Measurements from ENCODE around the gene DUSP16. TPM values are rescaled to one million over a fixed set of nuclear protein-coding genes. Genes with fewer than 3 reads are reported as not detected.

The DUSP16 gene
- total RNA-seq, 1 experiment from 2014 or later, result 51.9 TPM

DNA sequence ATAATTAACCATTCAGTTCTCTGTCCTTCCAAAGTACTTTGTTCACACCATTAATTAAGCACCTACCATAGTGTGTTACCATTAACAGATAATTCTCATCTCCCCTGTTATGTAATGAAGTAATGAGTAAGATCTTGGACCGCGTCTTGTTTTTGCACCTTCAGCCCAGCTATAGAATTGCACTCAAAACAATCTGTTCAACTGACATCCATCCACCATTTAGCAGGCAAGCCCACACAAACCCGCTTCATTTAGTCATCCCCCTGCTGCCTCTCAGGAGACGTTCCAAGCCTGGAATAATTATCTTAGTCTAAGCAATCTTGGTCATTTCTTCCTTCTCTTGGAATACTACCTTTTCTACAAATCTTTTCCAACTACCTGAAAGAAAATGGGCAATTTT, 74.4 kb downstream of the DUSP16 start (continued):
- TF ChIP-seq NFE2L1 (CRISPR knock-in tag; IDR thresholded peaks at IDR 0.05), result no peak

DNA sequence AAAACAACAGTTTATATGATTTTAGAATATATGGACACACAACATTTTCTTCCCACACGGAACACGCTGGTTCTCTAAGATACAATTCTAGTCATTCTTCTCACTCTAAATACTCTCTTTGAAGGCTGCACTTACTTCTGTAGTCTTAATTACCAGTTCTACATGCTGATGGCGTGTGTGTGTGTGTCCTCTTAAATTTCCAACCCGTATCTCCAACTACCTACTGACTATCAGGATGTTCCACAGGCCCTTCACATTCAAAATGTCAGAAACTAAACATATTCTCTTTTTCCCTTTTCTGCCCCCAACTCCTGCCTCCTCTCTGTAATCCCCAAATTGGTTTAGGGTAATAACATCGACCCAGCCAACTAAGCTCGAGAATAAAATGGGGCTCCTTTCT, 75.2 kb downstream of the DUSP16 start:
- no peak for TF ChIP-seq ETV6 (CRISPR knock-in tag; IDR thresholded peaks at IDR 0.05)
- no peak for TF ChIP-seq TP53 (CRISPR knock-in tag; IDR thresholded peaks at IDR 0.05)
- no peak for TF ChIP-seq ZNF317 (CRISPR knock-in tag; IDR thresholded peaks at IDR 0.05; ENCODE audit: borderline replicate concordance, low read depth)
- TF ChIP-seq, protein P1, sequence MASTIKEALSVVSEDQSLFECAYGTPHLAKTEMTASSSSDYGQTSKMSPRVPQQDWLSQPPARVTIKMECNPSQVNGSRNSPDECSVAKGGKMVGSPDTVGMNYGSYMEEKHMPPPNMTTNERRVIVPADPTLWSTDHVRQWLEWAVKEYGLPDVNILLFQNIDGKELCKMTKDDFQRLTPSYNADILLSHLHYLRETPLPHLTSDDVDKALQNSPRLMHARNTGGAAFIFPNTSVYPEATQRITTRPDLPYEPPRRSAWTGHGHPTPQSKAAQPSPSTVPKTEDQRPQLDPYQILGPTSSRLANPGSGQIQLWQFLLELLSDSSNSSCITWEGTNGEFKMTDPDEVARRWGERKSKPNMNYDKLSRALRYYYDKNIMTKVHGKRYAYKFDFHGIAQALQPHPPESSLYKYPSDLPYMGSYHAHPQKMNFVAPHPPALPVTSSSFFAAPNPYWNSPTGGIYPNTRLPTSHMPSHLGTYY (CRISPR knock-in tag; IDR thresholded peaks at IDR 0.05), result no peak
- TF ChIP-seq SOX15 (CRISPR knock-in tag; IDR thresholded peaks at IDR 0.05), result no peak
- TF ChIP-seq, protein P2, sequence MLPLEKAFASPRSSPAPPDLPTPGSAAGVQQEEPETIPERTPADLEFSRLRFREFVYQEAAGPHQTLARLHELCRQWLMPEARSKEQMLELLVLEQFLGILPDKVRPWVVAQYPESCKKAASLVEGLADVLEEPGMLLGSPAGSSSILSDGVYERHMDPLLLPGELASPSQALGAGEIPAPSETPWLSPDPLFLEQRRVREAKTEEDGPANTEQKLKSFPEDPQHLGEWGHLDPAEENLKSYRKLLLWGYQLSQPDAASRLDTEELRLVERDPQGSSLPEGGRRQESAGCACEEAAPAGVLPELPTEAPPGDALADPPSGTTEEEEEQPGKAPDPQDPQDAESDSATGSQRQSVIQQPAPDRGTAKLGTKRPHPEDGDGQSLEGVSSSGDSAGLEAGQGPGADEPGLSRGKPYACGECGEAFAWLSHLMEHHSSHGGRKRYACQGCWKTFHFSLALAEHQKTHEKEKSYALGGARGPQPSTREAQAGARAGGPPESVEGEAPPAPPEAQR (CRISPR knock-in tag; IDR thresholded peaks at IDR 0.05), result no peak
- Mint-ChIP-seq H3K4me3 (no peak overlapping the region), H3K9me3 (no peaks in the 10 kb centered on the region), H3K27me3 (ENCODE audit: low read depth) (no peaks in the 10 kb centered on the region), H3K36me3 (peaks cover 21% of the 10 kb centered on the region), H3K27ac (no peak overlapping the region), H3K4me1 (peaks cover 2% of the 10 kb centered on the region; the same call in 1 of the 2 replicates)
- ChIA-PET CTCF (no interaction called here), POLR2A (interaction anchor here (0.6 kb wide), 1 partner anchor 520 kb away, joined by 4 read pairs; no protein-coding TSS in a partner anchor)
- ATAC-seq (no peak), DNase-seq (ENCODE audit: low spot score) (no peak)

DNA sequence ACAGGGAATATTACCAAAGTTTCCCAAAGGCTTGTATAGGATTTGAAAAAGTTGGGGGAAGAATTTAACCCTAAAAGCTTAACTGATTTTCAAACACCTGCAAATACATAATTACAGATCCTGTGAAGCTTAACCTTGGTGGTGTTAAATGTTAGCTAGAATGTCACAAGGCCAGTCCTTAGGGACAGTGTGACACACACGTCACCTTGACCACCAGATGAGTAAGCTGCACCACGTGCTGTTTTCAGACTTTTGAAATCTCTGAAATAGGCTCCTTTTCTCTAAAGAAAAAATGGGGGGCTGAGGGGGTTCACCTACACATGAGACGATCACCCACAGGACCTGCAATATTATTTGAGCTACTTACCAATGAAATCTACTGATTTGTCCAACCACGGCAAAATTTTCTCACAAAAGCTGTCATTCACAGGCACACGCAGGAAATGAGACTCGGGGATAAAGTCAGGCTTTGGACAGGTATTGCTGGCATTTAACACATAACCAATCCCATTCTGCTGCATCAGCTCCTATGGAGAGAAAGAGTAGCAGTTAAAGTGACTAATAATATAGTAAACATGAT, 75.9 kb downstream of the DUSP16 start:
- POLR2A ChIA-PET, result no interaction called here
- H3K27ac Mint-ChIP-seq, result no peak overlapping the region
- ATAC-seq, result no peak
- no peak overlapping the region for H3K4me3 Mint-ChIP-seq
- no peak for DNase-seq (ENCODE audit: low spot score)
- TF ChIP-seq ZNF416 (CRISPR knock-in tag; IDR thresholded peaks at IDR 0.05), result no peak
- TF ChIP-seq ZNF423 (CRISPR knock-in tag; IDR thresholded peaks at IDR 0.05), result no peak
- no peak for TF ChIP-seq CREM (CRISPR knock-in tag; IDR thresholded peaks at IDR 0.05)
- peak; percentile 40; the same call in 1 of the 2 replicates for TF ChIP-seq GABPB1 (CRISPR knock-in tag; IDR thresholded peaks at IDR 0.05)
- H3K4me1 Mint-ChIP-seq, result peaks cover 2% of the 10 kb centered on the region; the same call in 1 of the 2 replicates
- H3K9me3 Mint-ChIP-seq, result no peaks in the 10 kb centered on the region
- peaks cover 21% of the 10 kb centered on the region for H3K36me3 Mint-ChIP-seq
- no peaks in the 10 kb centered on the region for H3K27me3 Mint-ChIP-seq (ENCODE audit: low read depth)
- CTCF ChIA-PET, result no interaction called here

DNA sequence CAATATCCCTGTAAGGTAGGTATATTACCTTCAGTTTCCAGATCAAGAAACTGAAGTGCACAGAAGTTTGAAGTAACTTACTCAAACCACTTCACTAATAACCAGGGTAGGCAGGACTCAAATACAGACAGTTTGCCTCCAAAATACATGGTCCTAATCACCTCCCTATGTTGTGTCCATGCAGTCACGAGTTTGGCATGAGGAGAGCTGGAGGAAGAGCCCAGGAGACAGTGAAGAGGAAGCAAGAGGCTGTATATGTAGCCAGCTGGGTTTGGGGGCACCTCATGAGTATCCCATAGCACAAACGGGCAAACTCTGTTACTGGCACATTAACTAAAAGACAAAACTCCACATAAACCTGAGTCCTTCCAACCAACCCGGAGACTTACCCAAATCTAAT, 79.2 kb downstream of the DUSP16 start:
- POLR2A ChIA-PET, result no interaction called here
- DNase-seq (ENCODE audit: low spot score) (no peak), ATAC-seq (no peak)
- Mint-ChIP-seq H3K36me3 (peaks cover 38% of the 10 kb centered on the region), H3K4me1 (peaks cover 14% of the 10 kb centered on the region), H3K27ac (no peak overlapping the region), H3K4me3 (no peak overlapping the region), H3K27me3 (ENCODE audit: low read depth) (no peaks in the 10 kb centered on the region), H3K9me3 (no peaks in the 10 kb centered on the region)
- TF ChIP-seq, protein P3, sequence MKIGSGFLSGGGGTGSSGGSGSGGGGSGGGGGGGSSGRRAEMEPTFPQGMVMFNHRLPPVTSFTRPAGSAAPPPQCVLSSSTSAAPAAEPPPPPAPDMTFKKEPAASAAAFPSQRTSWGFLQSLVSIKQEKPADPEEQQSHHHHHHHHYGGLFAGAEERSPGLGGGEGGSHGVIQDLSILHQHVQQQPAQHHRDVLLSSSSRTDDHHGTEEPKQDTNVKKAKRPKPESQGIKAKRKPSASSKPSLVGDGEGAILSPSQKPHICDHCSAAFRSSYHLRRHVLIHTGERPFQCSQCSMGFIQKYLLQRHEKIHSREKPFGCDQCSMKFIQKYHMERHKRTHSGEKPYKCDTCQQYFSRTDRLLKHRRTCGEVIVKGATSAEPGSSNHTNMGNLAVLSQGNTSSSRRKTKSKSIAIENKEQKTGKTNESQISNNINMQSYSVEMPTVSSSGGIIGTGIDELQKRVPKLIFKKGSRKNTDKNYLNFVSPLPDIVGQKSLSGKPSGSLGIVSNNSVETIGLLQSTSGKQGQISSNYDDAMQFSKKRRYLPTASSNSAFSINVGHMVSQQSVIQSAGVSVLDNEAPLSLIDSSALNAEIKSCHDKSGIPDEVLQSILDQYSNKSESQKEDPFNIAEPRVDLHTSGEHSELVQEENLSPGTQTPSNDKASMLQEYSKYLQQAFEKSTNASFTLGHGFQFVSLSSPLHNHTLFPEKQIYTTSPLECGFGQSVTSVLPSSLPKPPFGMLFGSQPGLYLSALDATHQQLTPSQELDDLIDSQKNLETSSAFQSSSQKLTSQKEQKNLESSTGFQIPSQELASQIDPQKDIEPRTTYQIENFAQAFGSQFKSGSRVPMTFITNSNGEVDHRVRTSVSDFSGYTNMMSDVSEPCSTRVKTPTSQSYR (CRISPR knock-in tag; IDR thresholded peaks at IDR 0.05), result no peak
- TF ChIP-seq, protein P4, sequence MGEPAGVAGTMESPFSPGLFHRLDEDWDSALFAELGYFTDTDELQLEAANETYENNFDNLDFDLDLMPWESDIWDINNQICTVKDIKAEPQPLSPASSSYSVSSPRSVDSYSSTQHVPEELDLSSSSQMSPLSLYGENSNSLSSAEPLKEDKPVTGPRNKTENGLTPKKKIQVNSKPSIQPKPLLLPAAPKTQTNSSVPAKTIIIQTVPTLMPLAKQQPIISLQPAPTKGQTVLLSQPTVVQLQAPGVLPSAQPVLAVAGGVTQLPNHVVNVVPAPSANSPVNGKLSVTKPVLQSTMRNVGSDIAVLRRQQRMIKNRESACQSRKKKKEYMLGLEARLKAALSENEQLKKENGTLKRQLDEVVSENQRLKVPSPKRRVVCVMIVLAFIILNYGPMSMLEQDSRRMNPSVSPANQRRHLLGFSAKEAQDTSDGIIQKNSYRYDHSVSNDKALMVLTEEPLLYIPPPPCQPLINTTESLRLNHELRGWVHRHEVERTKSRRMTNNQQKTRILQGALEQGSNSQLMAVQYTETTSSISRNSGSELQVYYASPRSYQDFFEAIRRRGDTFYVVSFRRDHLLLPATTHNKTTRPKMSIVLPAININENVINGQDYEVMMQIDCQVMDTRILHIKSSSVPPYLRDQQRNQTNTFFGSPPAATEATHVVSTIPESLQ (CRISPR knock-in tag; IDR thresholded peaks at IDR 0.05), result no peak
- no peak for TF ChIP-seq FOXJ3 (CRISPR knock-in tag; IDR thresholded peaks at IDR 0.05; ENCODE audit: borderline replicate concordance)
- TF ChIP-seq, protein P5, sequence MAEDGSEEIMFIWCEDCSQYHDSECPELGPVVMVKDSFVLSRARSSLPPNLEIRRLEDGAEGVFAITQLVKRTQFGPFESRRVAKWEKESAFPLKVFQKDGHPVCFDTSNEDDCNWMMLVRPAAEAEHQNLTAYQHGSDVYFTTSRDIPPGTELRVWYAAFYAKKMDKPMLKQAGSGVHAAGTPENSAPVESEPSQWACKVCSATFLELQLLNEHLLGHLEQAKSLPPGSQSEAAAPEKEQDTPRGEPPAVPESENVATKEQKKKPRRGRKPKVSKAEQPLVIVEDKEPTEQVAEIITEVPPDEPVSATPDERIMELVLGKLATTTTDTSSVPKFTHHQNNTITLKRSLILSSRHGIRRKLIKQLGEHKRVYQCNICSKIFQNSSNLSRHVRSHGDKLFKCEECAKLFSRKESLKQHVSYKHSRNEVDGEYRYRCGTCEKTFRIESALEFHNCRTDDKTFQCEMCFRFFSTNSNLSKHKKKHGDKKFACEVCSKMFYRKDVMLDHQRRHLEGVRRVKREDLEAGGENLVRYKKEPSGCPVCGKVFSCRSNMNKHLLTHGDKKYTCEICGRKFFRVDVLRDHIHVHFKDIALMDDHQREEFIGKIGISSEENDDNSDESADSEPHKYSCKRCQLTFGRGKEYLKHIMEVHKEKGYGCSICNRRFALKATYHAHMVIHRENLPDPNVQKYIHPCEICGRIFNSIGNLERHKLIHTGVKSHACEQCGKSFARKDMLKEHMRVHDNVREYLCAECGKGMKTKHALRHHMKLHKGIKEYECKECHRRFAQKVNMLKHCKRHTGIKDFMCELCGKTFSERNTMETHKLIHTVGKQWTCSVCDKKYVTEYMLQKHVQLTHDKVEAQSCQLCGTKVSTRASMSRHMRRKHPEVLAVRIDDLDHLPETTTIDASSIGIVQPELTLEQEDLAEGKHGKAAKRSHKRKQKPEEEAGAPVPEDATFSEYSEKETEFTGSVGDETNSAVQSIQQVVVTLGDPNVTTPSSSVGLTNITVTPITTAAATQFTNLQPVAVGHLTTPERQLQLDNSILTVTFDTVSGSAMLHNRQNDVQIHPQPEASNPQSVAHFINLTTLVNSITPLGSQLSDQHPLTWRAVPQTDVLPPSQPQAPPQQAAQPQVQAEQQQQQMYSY (CRISPR knock-in tag; IDR thresholded peaks at IDR 0.05), result no peak
- CTCF ChIA-PET, result interaction anchor here (1.1 kb wide), 1 partner anchor 20 kb away, joined by 3 read pairs; no protein-coding TSS in a partner anchor

All from WTC11 (cell line).